Astrocyte (in vitro differentiated cells and primary cell): Measurements from ENCODE around the gene PRMT3.

ENCODE experiments used
- EZH2 ChIP-seq: IDR thresholded peaks from 2 replicates; pipeline ENCODE4 v1.6.1; 2012; ENCODE audit warnings: mild to moderate bottlenecking, low read length, inconsistent platforms; ENCODE audit not compliant: insufficient read depth
- TF ChIP-seq, protein P1 (sequence below): IDR thresholded peaks from 2 replicates; pipeline ENCODE4 v1.5.1; 2011; ENCODE audit warnings: low read depth, mild to moderate bottlenecking, inconsistent platforms, low read length, moderate library complexity; ENCODE audit not compliant: insufficient read depth

DNA sequence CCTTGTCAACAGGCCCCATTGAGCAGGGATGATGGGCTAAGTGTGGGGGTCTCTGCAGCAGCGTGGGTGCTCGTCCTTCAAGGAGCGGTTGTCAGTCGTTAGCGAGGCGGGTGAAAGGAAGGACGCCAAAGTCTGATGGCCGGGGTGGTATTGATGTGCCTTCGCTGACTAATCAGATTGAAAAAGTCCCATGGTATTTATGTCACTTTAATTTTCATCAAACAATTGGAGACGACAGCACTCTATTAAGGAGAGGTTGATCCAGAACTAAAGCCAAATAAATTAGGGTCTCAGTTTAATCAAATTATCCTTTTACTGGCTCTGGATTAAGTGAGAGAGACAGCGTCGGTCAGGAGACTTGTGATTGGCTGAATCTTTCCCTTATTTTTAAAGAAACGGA, 14.4 kb upstream of the PRMT3 start:
- TF ChIP-seq, protein P1, sequence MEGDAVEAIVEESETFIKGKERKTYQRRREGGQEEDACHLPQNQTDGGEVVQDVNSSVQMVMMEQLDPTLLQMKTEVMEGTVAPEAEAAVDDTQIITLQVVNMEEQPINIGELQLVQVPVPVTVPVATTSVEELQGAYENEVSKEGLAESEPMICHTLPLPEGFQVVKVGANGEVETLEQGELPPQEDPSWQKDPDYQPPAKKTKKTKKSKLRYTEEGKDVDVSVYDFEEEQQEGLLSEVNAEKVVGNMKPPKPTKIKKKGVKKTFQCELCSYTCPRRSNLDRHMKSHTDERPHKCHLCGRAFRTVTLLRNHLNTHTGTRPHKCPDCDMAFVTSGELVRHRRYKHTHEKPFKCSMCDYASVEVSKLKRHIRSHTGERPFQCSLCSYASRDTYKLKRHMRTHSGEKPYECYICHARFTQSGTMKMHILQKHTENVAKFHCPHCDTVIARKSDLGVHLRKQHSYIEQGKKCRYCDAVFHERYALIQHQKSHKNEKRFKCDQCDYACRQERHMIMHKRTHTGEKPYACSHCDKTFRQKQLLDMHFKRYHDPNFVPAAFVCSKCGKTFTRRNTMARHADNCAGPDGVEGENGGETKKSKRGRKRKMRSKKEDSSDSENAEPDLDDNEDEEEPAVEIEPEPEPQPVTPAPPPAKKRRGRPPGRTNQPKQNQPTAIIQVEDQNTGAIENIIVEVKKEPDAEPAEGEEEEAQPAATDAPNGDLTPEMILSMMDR = no peak
- TF ChIP-seq EZH2 = no peak
